HG03457 (cell line): ENCODE results near the gene ZNF195.
"Not testable (repeated sequence)": the region's sequence is repeated elsewhere in the genome, so short reads cannot be mapped to it uniquely, and the experiment has no call there.

Experiments
- ATAC-seq: cut with Tn5 transposase; IDR thresholded peaks from one replicate; pipeline ENCODE4 v1.9.1; 2021; ENCODE audit warnings: moderate number of reproducible peaks; ENCODE audit not compliant: unreplicated experiment

The ZNF195 gene

DNA sequence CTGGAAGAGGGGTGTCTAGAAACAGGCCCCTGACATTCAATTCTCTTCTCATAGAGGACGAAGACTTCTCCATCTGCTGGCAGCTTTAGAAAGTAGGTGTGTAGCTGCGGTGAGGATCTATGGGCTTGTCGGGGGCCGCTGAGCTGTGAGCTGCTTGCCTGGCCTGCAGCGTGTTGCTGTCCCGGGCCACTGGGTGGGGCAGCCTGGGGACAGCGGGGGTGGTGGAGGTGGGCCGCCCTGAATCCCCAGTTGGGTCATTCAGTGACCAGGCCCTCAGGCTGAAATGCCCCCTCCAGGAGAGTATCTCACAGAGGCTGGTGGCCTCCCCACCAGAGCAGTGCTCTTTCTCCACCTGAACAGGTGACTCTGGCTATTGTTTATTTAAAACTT lies 23.9 kb upstream of the ZNF195 start:
- ATAC-seq, result not testable (repeated sequence)

- ATAC-seq, result not testable (repeated sequence)
Observed at GRCh38 chr11:3402181-3402860, 23.4 kb upstream of the ZNF195 start.

DNA sequence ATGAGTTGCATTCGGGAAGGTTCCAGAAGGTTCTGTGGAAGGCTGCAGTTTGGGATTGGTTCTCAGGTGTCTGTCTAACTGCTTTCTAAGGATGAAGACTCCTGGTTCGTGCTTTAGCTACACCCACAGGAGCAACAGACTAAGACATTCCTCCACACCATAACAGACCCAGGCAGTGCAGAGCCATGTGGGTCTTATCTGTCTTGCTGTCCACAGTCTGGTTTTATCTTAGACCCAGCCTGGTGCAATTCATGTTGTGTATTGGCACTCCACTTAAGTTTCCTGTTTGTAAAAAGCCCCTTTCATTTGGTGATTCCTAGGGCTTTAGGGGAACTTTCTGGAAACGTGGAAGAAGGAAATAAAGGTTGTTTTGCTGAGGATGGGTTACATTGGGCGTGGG lies 22.1 kb upstream of the ZNF195 start:
- ATAC-seq, result not testable (repeated sequence)

DNA sequence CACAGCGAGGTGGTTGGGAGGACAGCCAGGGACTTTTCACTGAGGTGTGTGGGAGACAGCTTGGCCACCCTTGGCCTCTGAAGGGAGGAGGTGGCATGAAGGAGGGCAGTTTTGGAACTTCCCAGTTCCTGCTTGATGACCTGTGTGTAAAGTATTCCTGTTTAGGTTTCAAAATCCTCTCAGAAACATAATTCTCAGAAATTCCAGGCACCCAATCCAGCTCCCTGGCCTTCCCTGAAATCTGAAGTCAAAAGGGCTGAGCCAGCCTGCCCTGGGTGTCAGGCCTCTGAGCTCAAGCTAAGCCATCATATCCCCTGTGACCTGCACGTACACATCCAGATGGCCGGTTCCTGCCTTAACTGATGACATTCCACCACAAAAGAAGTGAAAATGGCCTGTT lies 19.6 kb upstream of the ZNF195 start:
- not testable (repeated sequence) for ATAC-seq

DNA sequence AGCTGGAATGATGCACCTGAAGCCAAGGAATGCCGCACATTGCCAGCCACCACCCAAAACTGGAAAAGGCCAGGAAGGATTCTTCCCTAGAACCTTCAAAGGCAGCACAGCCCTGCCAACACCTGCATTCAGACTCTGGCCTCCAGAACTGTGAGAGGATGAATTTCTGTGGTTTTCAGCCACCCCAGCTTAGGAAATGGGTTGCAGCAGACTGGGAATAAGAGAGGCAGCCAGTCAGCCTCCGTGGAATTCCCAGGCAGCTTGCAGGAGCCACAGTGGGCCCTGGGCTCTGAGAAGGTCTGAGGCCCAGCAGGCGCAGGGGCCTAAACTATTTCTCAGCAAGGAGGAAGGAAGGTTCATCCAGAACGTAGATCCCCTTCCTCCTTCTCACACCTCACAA lies 19.2 kb upstream of the ZNF195 start:
- not testable (repeated sequence) for ATAC-seq

DNA sequence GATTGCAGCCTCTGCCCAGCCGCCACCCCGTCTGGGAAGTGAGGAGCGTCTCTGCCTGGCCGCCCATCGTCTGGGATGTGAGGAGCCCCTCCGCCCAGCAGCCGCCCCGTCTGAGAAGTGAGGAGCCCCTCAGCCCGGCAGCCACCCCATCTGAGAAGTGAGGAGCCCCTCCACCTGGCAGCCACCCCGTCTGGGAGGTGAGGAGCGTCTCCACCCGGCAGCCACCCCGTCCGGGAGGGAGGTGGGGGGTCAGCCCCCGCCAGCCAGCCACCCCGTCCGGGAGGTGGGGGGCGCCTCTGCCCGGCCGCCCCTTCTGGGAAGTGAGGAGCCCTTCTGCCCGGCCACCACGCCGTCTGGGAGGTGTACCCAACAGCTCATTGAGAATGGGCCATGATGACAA lies 18.3 kb upstream of the ZNF195 start:
- not testable (repeated sequence) for ATAC-seq

DNA sequence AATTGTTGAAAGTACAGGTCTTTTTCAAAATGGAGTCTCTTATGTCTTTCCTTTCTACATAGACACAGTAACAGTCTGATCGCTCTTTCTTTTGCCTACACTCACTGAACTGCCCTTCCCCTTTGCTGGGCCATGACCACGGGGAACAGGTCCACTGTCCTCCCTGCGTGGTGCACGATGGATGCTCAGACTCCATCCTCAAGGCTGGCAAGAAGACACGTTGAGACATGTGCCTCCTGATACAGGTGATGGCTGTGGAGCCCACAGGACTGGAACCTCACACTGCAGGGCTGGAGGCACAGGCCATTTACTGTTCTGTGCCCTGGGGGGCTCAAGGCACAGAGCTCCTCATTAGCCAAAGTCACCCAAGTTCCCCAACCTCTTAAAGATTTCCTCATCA lies 16.5 kb upstream of the ZNF195 start:
- ATAC-seq, result not testable (repeated sequence)

DNA sequence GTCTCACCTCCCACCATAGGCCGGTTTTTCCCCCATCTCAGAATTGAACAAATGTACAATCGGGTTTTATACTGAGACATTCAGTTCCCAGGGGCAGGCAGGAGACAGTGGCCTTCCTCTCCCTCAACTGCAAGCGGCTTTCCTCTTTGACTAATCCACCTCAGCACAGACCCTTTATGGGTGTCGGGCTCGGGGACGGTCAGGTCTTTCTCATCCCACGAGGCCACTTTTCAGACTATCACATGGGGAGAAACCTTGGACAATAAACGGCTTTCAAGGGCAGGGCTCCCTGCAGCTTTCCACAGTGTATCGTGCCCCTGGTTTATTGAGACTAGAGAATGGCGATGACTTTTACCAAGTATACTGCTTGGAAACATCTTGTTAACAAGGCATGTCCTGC lies 16.0 kb upstream of the ZNF195 start:
- not testable (repeated sequence) for ATAC-seq

DNA sequence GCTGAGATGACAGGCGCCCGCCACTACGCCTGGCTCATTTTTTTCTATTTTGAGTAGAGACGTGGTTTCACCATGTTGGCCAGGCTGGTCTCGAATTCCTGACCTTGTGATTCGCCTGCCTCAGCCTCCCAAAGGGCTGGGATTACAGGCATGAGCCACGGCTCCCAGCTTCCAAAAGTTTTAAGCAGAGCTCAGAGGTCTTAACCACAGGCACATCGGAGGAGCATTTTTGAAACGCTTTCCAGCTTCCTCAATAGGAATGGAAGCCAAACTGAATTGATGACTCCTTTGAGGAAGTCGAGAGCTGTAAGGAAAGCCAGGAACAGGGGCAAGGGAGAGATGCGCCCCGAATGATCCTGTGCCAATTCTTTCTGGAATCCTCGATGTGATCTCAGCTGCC lies 14.5 kb upstream of the ZNF195 start:
- ATAC-seq, result not testable (repeated sequence)

DNA sequence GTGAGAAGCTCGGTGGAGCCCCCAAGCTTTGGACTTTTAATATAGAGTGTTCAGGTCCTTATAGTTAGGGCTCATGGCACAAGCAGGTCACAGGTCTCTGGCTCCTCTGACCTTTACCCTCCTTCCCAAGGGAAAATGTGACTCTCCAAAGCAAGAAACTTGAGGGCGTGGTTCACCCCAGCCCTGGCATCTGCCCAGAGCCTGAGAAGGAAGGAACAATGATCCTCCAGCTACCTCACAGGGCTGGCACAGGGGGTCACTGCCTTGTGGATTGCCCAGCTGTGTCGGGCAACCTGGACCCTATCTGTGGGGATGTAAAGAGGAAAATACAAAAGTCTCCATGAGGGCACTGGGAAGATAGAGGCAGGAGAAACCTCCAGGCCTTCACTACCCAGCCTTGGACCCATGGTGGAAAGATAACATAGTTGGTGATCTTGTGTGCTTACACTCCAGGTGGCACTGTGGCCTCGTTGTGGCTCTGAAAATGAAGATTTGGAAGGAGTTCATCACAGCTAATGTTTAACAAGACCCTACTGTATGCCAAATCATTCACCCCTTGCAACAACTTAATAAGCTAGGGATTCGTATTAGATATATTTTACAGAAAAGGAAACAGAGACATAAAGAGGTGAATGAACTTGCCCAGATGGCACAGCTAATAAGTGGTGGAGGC lies 3.8 kb upstream of the ZNF195 start:
- no peak for ATAC-seq

DNA sequence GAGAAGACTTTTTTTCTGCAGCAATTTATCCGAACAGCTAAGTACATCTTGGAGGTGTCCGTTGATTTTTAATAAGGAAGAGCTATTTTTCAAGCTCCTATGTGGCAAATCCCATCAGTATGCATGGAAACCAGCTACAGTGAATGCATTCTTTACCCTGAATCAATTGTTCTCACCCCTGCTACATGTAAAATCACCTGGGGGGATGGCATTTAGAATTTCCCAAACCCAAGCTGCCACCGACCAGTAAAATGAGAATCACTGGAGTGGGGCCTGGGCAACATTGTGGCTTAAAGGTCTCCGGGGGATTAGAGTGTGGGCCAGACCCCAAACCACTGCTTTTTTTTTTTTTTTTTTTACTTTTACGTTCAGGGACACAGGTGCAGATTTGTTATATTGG lies 2.8 kb upstream of the ZNF195 start:
- no peak for ATAC-seq

GRCh38 chr11:3380706-3381545 lies 2.0 kb upstream of the ZNF195 start:
- ATAC-seq, result no peak

DNA sequence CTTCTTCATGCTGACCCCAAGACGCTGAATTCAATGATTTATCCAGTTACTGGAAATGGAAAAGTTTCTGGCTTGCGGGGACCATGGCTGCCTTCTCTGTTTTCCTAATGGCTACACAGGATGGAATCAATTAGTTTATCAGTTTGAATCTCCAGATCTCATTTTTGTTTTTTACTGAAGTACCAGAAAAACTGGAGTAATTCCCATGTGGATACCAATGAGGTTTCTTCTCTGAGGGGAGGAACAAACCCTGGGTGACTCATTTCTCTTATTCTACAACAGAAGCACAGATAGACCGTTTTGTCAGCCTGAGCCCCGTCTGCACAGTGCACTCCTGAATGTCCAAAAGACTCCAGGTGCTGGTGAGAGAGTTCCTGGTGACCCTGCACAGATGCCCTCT lies 3.4 kb downstream of the ZNF195 start:
- no peak for ATAC-seq

- ATAC-seq, result no peak
Observed at GRCh38 chr11:3370311-3370870, 8.6 kb downstream of the ZNF195 start.

GRCh38 chr11:3369366-3369765 lies 9.6 kb downstream of the ZNF195 start:
- ATAC-seq, result no peak

GRCh38 chr11:3368199-3368598 lies 10.7 kb downstream of the ZNF195 start:
- no peak for ATAC-seq

DNA sequence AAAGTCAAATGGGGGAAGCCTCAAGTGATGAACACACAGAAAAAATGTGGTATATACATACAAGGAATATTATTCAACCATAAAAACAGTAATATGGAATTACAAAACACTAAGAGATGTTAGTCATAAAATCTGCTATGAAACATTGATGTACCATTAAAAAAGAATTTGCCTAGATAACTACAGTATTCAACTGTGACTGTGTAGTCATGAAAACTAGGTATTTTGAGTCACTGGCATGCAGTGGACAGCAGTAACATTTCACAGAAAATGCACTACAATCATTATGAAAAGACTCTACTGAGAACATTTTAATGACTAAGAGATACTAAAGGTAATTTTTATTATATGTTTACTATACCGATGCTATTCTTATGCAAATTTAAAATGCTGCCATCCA lies 11.7 kb downstream of the ZNF195 start:
- ATAC-seq, result no peak

GRCh38 chr11:3359092-3359824 lies 19.7 kb downstream of the ZNF195 start:
- no peak for ATAC-seq

- no peak for ATAC-seq
Observed at GRCh38 chr11:3357994-3358676, 20.8 kb downstream of the ZNF195 start.

DNA sequence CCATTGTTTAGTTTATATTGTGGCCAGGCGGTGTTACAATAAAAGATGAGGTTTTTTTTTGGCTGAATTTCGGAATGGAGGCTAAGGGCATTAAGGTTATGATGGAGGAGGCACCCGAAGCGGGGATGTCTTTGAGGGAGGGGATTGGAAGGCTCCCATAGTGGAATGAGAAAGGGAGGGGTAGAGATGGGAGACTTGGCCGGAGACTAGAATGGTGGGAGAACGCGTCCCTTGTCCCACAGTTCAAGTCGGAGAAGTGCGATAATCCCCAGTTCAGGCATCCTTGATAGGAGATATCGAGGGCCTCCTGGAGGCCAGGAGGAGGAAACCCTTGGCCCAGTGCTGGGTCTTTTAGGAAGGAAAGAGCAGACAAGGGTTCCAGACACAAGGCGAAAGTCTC lies 21.6 kb downstream of the ZNF195 start:
- no peak for ATAC-seq
